ENCODE measurements around the gene OSCAR.

DNA sequence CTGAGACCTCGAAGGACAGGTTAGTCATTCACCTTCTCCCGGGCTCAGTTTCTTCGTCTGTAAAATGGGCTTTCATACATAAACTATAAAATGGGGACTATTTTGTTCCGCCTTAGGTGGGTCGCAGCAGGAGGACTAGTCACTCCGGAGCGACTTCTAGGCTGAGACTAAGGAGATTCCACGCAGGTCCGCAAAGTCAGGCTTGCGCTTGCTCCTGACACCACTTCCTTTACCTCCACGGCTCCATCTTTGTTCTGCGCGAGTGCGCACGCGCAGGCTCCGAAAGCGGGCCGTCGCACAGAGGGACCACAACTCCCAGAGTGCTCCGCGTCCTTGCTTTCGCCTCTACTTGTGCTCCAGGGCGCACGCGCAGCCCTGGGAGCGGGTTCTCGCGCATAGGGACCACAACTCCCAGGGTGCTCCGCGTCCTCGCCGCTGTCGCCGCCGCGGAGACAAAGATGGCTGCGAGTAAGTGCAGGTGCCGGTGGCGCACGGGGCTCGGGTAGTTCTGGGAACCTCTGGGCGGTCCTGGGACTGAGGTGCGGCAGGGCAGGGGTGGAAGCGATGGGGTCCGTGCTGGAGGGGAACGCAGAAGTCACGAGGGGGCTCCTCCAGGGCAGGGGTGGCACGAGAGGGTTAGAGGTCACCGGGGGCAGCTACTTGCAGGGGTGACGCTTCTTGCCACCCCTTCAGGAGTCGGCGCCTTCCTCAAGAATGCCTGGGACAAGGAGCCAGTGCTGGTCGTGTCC, 2.0 kb upstream of the OSCAR start, which contains the start of gene NDUFA3:
- TF ChIP-seq, protein P1, sequence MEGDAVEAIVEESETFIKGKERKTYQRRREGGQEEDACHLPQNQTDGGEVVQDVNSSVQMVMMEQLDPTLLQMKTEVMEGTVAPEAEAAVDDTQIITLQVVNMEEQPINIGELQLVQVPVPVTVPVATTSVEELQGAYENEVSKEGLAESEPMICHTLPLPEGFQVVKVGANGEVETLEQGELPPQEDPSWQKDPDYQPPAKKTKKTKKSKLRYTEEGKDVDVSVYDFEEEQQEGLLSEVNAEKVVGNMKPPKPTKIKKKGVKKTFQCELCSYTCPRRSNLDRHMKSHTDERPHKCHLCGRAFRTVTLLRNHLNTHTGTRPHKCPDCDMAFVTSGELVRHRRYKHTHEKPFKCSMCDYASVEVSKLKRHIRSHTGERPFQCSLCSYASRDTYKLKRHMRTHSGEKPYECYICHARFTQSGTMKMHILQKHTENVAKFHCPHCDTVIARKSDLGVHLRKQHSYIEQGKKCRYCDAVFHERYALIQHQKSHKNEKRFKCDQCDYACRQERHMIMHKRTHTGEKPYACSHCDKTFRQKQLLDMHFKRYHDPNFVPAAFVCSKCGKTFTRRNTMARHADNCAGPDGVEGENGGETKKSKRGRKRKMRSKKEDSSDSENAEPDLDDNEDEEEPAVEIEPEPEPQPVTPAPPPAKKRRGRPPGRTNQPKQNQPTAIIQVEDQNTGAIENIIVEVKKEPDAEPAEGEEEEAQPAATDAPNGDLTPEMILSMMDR (IDR thresholded peaks at IDR 0.05; ENCODE audit: insufficient read depth, low read depth, low read length), result no peak
- TF ChIP-seq EZH2 (IDR thresholded peaks at IDR 0.05; ENCODE audit: insufficient read depth, low read length), result no peak
